Keratinocyte (primary cell): ENCODE results near the gene LARGE1. TPM values are rescaled to one million over a fixed set of nuclear protein-coding genes. Genes with fewer than 3 reads are reported as not detected.

Experiments used
- DNase-seq: peaks from one replicate; pipeline ENCODE4 v3.0.0-alpha.2; 2011; ENCODE audit warnings: low read depth, missing footprints, low spot score
- FAIRE-seq: peaks from 2 replicates; lab custom pipeline; 2011; peaks lifted over from hg19 to GRCh38; lab: Jason Lieb, UNC
- H2AFZ ChIP-seq: 2 replicates; pipeline ENCODE4 v1.6.0; 2012; ENCODE audit warnings: low read length, control low read depth, inconsistent platforms; ENCODE audit not compliant: control insufficient read depth
- H3K27ac ChIP-seq: 2 replicates; pipeline ENCODE4 v1.5.1; 2011; ENCODE audit warnings: low read length; ENCODE audit not compliant: control insufficient read depth, insufficient read depth
- H3K27me3 ChIP-seq: 3 replicates; pipeline ENCODE4 v1.6.0; 2011; ENCODE audit warnings: low read length; ENCODE audit not compliant: control insufficient read depth, insufficient read depth; ENCODE audit errors: extremely low read depth
- H3K36me3 ChIP-seq, 2 experiments: 2 replicates in 1 of 2; 3 replicates in 1 of 2; pipeline ENCODE4 v1.5.1; 2011; ENCODE audit warnings: low read length in 2 of 2, mild to moderate bottlenecking in 1 of 2; ENCODE audit not compliant: control insufficient read depth in 2 of 2, insufficient read depth in 2 of 2; ENCODE audit errors: extremely low read depth in 1 of 2
- H3K4me1 ChIP-seq: 3 replicates; pipeline ENCODE4 v1.5.1; 2011; ENCODE audit warnings: low read length; ENCODE audit not compliant: control insufficient read depth, insufficient read depth; ENCODE audit errors: extremely low read depth
- H3K4me2 ChIP-seq: 3 replicates; pipeline ENCODE4 v1.6.0; 2011; ENCODE audit warnings: low read depth, low read length; ENCODE audit not compliant: control insufficient read depth, insufficient read depth; ENCODE audit errors: extremely low read depth
- H3K4me3 ChIP-seq, 3 experiments: fragments of 200-600 bp in 1 of 3; sonication (generic) in 1 of 3; 2 replicates in 2 of 3; 3 replicates in 1 of 3; pipeline ENCODE4 v1.5.1; 2011 to 2016; ENCODE audit warnings: low read length in 3 of 3, mild to moderate bottlenecking in 3 of 3, control low read depth in 2 of 3, inconsistent platforms in 1 of 3, low read depth in 1 of 3, mixed read lengths in 1 of 3, mixed run types in 1 of 3, moderate library complexity in 1 of 3; ENCODE audit not compliant: control insufficient read depth in 2 of 3, insufficient read depth in 2 of 3; ENCODE audit errors: extremely low read depth in 1 of 3
- H3K79me2 ChIP-seq: 2 replicates; pipeline ENCODE4 v1.6.0; 2012; ENCODE audit warnings: low read length; ENCODE audit not compliant: control insufficient read depth, insufficient read depth
- H3K9ac ChIP-seq: 3 replicates; pipeline ENCODE4 v1.6.0; 2011; ENCODE audit warnings: low read length; ENCODE audit not compliant: control insufficient read depth, insufficient read depth; ENCODE audit errors: extremely low read depth
- H3K9me1 ChIP-seq: 3 replicates; pipeline ENCODE4 v1.6.0; 2011; ENCODE audit warnings: low read length; ENCODE audit not compliant: control insufficient read depth, insufficient read depth; ENCODE audit errors: extremely low read depth
- H3K9me3 ChIP-seq: 2 replicates; pipeline ENCODE4 v1.5.1; 2012; ENCODE audit warnings: low read depth, low read length; ENCODE audit not compliant: control insufficient read depth
- H4K20me1 ChIP-seq: 3 replicates; pipeline ENCODE4 v1.6.0; 2011; ENCODE audit warnings: low read length; ENCODE audit not compliant: control insufficient read depth, insufficient read depth; ENCODE audit errors: extremely low read depth
- EZH2 ChIP-seq: IDR thresholded peaks from one replicate; pipeline ENCODE4 v1.6.1; 2012; ENCODE audit warnings: inconsistent platforms, mild to moderate bottlenecking, low read length, moderate library complexity
- dilution Hi-C: fragments of 300-500 bp; cut with MboI; formaldehyde crosslinking; loops from one replicate; pipeline ENCODE4 v1.7.0; 2020; ENCODE audit warnings: low sequenced_read_pairs; ENCODE audit not compliant: extremely low pct_ligation_motif_present
- polyA plus RNA-seq, 5 experiments: library from polyadenylated mRNA; depleted of rRNA in 3 of 5; stranded (reverse) in 3 of 5; stranded (forward) in 1 of 5; unstranded in 1 of 5; fragments of >200 nt; gene quantifications; 1 replicate in 1 of 5; 2 replicates in 3 of 5; 3 replicates in 1 of 5; pipeline versions ENCODE4 v1.2.1 to v1.2.3, GENCODE V29; 2011 to 2012; ENCODE audit warnings: missing spikeins in 2 of 5, low read depth in 1 of 5, low replicate concordance in 1 of 5
- TF ChIP-seq, protein P1 (sequence below), 3 experiments: IDR thresholded peaks in 1 of 3; conservative IDR thresholded peaks in 1 of 3; optimal IDR thresholded peaks in 1 of 3; 2 replicates in 2 of 3; 3 replicates in 1 of 3; pipeline versions ENCODE3 to v1.5.1; 2011; ENCODE audit warnings: low read length in 3 of 3, mild to moderate bottlenecking in 3 of 3, moderate library complexity in 2 of 3, control low read depth in 1 of 3, inconsistent platforms in 1 of 3; ENCODE audit not compliant: insufficient read depth in 2 of 3; ENCODE audit errors: extremely low read depth in 1 of 3

Gene LARGE1
- polyA plus RNA-seq, 1 donor (not counting 4 experiments of a cell fraction or from before 2014, with no cell fraction given) = 4.5 TPM

DNA sequence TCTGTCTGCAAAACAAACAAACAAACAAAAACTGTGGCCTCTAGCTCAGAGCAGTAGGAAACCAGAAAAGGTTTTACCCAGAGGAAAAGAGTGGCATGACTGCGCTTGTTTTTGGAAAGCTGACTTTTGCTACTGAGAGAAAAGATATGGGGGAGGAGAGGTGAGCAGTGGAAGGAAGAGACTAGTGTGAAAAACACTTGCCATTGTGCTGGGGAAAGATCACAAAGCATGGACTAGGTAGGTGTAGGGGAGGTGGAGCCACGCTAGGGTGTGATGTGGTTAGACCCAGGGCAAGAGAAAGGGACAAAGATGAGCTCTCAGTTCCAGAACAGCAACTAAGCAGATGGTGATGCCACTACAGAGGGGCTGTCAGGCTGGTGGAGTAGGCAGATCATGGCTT, 319.2 kb downstream of the LARGE1 start:
- Histone ChIP-seq H3K9me3 (no peaks in the 10 kb centered on the region), H3K27ac (no peak overlapping the region), H3K36me3 (no peaks in the 10 kb centered on the region), H3K9me1 (no peaks in the 10 kb centered on the region), H3K4me3 (no peak overlapping the region), H3K4me1 (no peaks in the 10 kb centered on the region), H3K4me2 (no peak overlapping the region), H4K20me1 (no peaks in the 10 kb centered on the region), H3K9ac (no peak overlapping the region), H2AFZ (no peak overlapping the region), H3K79me2 (no peaks in the 10 kb centered on the region), H3K27me3 (no peaks in the 10 kb centered on the region)
- dilution Hi-C loops = no loop called here
- no peak for TF ChIP-seq EZH2
- TF ChIP-seq, protein P1, sequence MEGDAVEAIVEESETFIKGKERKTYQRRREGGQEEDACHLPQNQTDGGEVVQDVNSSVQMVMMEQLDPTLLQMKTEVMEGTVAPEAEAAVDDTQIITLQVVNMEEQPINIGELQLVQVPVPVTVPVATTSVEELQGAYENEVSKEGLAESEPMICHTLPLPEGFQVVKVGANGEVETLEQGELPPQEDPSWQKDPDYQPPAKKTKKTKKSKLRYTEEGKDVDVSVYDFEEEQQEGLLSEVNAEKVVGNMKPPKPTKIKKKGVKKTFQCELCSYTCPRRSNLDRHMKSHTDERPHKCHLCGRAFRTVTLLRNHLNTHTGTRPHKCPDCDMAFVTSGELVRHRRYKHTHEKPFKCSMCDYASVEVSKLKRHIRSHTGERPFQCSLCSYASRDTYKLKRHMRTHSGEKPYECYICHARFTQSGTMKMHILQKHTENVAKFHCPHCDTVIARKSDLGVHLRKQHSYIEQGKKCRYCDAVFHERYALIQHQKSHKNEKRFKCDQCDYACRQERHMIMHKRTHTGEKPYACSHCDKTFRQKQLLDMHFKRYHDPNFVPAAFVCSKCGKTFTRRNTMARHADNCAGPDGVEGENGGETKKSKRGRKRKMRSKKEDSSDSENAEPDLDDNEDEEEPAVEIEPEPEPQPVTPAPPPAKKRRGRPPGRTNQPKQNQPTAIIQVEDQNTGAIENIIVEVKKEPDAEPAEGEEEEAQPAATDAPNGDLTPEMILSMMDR (optimal IDR thresholded peaks at IDR 0.05 in 1 of 3, IDR thresholded peaks at IDR 0.05 in 1 of 3, conservative IDR thresholded peaks at IDR 0.05 in 1 of 3; ENCODE audit: extremely low read depth in 1 of 3, insufficient read depth in 2 of 3, low read length in 3 of 3) = no peak
- no peak for FAIRE-seq
- DNase-seq = no peak

DNA sequence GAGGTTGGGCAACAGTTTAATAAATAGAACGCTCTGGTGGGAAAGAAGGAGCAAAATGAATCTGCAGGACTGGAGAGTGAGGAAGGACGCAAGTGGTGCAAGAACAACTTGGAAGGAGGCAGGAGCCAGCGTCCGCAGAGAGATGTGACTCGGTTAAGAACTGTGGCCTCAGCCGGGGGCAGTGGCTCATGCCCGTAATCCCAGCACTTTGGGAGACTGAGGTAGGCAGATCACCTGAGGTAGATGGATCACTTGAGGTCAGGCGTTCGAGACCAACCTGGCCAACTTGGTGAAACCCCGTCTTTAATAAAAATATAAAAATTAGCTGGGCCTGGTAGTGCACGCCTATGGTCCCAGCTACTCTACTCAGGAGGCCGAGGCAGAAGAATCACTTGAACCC, 319.7 kb downstream of the LARGE1 start:
- no peak overlapping the region for H3K9ac ChIP-seq
- H3K79me2 ChIP-seq = no peaks in the 10 kb centered on the region
- no peak overlapping the region for H3K4me2 ChIP-seq
- dilution Hi-C loops = no loop called here
- no peak overlapping the region for H2AFZ ChIP-seq
- no peaks in the 10 kb centered on the region for H3K9me3 ChIP-seq
- no peaks in the 10 kb centered on the region for H3K36me3 ChIP-seq
- H3K9me1 ChIP-seq = no peaks in the 10 kb centered on the region
- H3K27me3 ChIP-seq = no peaks in the 10 kb centered on the region
- no peak overlapping the region for H3K4me3 ChIP-seq
- no peaks in the 10 kb centered on the region for H4K20me1 ChIP-seq
- no peak overlapping the region for H3K27ac ChIP-seq
- FAIRE-seq = no peak
- H3K4me1 ChIP-seq = no peaks in the 10 kb centered on the region
- no peak for DNase-seq
- TF ChIP-seq EZH2 = no peak
- TF ChIP-seq, protein P1 (optimal IDR thresholded peaks at IDR 0.05 in 1 of 3, IDR thresholded peaks at IDR 0.05 in 1 of 3, conservative IDR thresholded peaks at IDR 0.05 in 1 of 3; ENCODE audit: extremely low read depth in 1 of 3, insufficient read depth in 2 of 3, low read length in 3 of 3) = no peak
